ENCODE results near the gene KCNA4. TPM values are rescaled to one million over a fixed set of nuclear protein-coding genes. Genes with fewer than 3 reads are reported as not detected.
"Not testable (repeated sequence)": the region's sequence is repeated elsewhere in the genome, so short reads cannot be mapped to it uniquely, and the experiment has no call there.

KCNA4 gene
- total RNA-seq, 1 donor from 2014 or later: not detected

DNA sequence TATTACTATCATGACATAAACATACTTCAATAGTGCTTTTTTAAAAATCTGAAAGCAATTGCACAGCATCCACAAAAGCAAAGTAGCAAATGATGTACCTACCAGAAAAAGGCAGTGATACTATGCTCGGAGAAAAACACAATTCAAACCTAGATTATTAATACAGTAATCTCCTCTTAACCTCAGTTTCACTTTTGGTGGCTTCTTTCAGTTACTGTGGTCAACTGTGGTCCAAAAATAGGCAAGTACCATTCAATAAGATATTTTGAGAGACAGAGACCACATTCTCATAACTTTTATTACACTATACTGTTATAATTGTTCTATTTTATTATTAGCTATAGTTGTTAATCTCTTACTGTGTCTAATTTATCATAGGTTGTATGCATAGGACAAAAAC lies 20.8 kb downstream of the KCNA4 start:
- TF ChIP-seq, protein P1, sequence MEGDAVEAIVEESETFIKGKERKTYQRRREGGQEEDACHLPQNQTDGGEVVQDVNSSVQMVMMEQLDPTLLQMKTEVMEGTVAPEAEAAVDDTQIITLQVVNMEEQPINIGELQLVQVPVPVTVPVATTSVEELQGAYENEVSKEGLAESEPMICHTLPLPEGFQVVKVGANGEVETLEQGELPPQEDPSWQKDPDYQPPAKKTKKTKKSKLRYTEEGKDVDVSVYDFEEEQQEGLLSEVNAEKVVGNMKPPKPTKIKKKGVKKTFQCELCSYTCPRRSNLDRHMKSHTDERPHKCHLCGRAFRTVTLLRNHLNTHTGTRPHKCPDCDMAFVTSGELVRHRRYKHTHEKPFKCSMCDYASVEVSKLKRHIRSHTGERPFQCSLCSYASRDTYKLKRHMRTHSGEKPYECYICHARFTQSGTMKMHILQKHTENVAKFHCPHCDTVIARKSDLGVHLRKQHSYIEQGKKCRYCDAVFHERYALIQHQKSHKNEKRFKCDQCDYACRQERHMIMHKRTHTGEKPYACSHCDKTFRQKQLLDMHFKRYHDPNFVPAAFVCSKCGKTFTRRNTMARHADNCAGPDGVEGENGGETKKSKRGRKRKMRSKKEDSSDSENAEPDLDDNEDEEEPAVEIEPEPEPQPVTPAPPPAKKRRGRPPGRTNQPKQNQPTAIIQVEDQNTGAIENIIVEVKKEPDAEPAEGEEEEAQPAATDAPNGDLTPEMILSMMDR (IDR thresholded peaks at IDR 0.05): no peak
- no peak for ATAC-seq (ENCODE audit: low read depth)
- Mint-ChIP-seq H3K27ac (no peak overlapping the region), H3K4me3 (no peak overlapping the region), H3K4me1 (no peaks in the 10 kb centered on the region), H3K27me3 (no peaks in the 10 kb centered on the region), H3K36me3 (ENCODE audit: low read depth) (no peaks in the 10 kb centered on the region), H3K9me3 (no peaks in the 10 kb centered on the region)
- DNase-seq: no peak
- ChIA-PET POLR2A (no interaction called here), CTCF (no interaction called here)
- intact Hi-C loops (cut with micrococcal nuclease): no loop called here

DNA sequence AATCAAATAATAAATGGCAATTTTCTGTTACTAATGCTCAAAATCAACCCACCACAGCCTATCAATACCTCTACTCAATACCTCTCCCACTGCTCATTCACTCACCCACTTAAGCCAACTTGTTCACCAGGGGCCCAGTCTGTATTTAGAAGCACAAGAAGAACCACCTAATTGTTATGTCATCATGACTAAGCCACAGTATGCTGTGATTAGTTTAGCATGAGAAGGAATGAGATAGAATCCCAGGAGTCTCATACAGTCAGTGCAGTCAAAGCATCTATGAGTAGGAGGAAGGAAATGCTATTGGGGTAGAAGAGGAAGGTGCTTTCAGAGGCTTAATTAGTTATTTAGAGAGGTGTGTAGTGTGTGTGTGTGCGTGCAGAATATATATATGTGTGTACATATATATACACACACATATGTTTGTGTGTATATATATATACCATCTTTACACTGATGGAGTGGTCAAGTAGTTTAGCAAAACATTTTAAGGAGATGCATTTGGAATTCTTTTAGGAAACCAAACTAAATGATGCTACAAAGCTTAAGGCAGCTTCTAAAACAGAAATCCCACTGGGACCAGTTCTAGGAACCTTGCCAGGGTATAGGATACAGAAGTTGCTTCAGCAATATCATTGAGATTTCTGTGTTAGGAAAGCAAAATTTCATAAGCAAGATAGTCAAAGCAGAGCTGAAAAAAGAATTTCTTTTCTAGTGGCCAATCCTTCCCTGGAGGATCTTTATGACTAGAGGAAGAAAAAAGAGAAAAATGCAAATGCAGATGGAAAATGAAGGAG lies 27.5 kb downstream of the KCNA4 start:
- Mint-ChIP-seq H3K4me3 (no peak overlapping the region), H3K9me3 (no peaks in the 10 kb centered on the region), H3K27ac (no peak overlapping the region), H3K36me3 (ENCODE audit: low read depth) (no peaks in the 10 kb centered on the region), H3K27me3 (no peaks in the 10 kb centered on the region), H3K4me1 (no peaks in the 10 kb centered on the region)
- POLR2A ChIA-PET: no interaction called here
- intact Hi-C loops (cut with micrococcal nuclease): no loop called here
- ATAC-seq (ENCODE audit: low read depth) (no peak), DNase-seq (no peak)
- CTCF ChIA-PET: no interaction called here
- TF ChIP-seq, protein P1 (IDR thresholded peaks at IDR 0.05): no peak

DNA sequence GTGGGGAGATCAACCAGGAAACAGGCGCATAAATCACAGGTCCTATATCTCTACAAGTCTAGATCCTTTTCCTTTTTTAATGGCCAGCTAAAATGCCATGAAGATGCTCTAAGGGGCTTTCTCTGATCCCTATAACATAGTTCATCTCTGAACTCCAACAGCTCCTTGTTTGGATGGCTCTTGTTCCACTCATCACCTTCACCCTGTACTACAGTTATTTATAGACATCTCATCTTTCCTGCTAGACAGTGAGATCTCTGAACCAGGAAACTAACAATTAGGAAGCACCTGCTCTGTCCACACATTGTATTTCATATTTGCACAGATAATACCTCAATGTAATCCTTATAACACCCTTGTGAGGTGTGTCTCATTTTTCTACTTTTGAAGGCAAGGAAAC lies 31.6 kb downstream of the KCNA4 start:
- Mint-ChIP-seq H3K27ac (no peak overlapping the region), H3K27me3 (no peaks in the 10 kb centered on the region), H3K9me3 (peaks cover 2% of the 10 kb centered on the region), H3K4me1 (no peaks in the 10 kb centered on the region), H3K4me3 (no peak overlapping the region), H3K36me3 (ENCODE audit: low read depth) (no peaks in the 10 kb centered on the region)
- CTCF ChIA-PET: no interaction called here
- intact Hi-C loops (cut with micrococcal nuclease): no loop called here
- ATAC-seq (ENCODE audit: low read depth): no peak
- POLR2A ChIA-PET: no interaction called here
- TF ChIP-seq, protein P1 (IDR thresholded peaks at IDR 0.05): no peak
- no peak for DNase-seq

DNA sequence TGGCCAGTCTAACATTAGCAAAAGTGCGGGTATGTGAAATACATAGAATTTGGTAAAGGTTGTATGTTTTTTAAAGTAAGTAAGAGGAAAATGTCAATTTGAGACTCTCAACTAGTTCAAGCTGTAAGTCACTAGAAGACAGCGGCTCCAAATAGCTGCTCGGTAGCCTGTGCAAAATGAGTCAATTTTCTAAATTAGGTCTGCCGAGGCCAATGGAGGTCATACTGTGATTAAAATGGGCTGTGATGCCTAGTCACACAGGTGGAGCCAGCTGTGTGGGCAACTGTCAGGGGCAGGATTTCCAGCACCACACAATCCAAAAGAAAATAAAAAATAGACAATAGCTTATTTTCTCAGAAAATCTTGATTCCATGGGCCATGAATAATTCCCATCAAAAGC lies 32.3 kb downstream of the KCNA4 start:
- POLR2A ChIA-PET: no interaction called here

DNA sequence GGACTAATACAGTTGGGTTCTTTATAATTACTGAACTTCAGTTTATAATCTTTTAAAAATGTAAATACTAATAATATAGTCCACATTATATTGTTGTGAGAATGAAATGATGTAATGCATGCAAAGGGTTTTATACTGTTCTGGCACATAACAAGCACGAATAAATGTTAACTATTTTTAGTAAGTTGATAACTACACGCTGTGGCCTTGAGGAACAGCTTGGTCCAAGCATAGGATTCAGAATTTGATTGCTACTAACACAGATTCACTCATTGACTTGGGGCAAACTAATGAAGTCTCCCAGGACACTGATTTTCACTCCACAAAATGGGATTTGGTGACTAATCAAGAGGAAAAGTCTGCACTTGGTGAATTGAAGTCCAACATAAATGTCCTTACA lies 38.3 kb downstream of the KCNA4 start:
- Mint-ChIP-seq H3K27ac (no peak overlapping the region), H3K4me3 (no peak overlapping the region), H3K36me3 (ENCODE audit: low read depth) (no peaks in the 10 kb centered on the region), H3K27me3 (no peaks in the 10 kb centered on the region), H3K4me1 (no peaks in the 10 kb centered on the region), H3K9me3 (peaks cover 10% of the 10 kb centered on the region)
- intact Hi-C loops (cut with micrococcal nuclease): no loop called here
- TF ChIP-seq, protein P1 (IDR thresholded peaks at IDR 0.05): no peak
- ATAC-seq (ENCODE audit: low read depth) (no peak), DNase-seq (no peak)
- ChIA-PET POLR2A (no interaction called here), CTCF (no interaction called here)

More for the DNA sequence above, 32.3 kb downstream of the KCNA4 start:
- H3K9me3 Mint-ChIP-seq: peaks cover 2% of the 10 kb centered on the region
- TF ChIP-seq, protein P1 (IDR thresholded peaks at IDR 0.05): no peak
- CTCF ChIA-PET: no interaction called here
- no peaks in the 10 kb centered on the region for H3K4me1 Mint-ChIP-seq
- no peaks in the 10 kb centered on the region for H3K27me3 Mint-ChIP-seq
- H3K36me3 Mint-ChIP-seq (ENCODE audit: low read depth): no peaks in the 10 kb centered on the region
- DNase-seq (no peak), ATAC-seq (ENCODE audit: low read depth) (no peak)
- H3K4me3 Mint-ChIP-seq: no peak overlapping the region
- no peak overlapping the region for H3K27ac Mint-ChIP-seq
- intact Hi-C loops (cut with micrococcal nuclease): no loop called here

DNA sequence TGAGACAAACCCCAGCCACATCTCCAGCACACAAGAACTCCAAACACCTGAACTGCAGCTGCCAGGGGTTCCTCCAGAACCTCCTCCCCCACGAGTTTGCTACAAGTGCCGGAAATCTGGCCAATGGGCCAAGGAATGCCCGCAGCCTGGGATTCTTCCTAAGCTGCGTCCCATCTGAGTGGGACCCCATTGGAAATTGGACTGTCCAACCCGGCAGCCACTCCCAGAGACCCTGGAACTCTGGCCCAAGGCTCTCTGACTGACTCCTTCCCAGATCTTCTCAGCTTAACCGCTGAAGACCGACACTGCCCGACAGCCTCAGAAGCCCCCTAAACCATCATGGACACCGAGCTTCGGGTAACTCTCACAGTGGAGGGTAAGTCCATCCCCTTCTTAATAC lies 41.2 kb downstream of the KCNA4 start:
- ATAC-seq (ENCODE audit: low read depth); H3K4me3 Mint-ChIP-seq: not testable (repeated sequence)

More for the DNA sequence above, 41.2 kb downstream of the KCNA4 start:
- H3K36me3 Mint-ChIP-seq (ENCODE audit: low read depth); H3K27me3 Mint-ChIP-seq; intact Hi-C loops (cut with micrococcal nuclease); POLR2A ChIA-PET; H3K27ac Mint-ChIP-seq; H3K4me1 Mint-ChIP-seq; DNase-seq; CTCF ChIA-PET: not testable (repeated sequence)
- H3K9me3 Mint-ChIP-seq: peaks cover 10% of the 10 kb centered on the region

Data from activated B cell treated with CpG ODN at 0.5 μM for 24 hours (primary cell).